HG03521 (cell line): Measurements from ENCODE around the gene PRKCE.
"Not testable (repeated sequence)": the region's sequence is repeated elsewhere in the genome, so short reads cannot be mapped to it uniquely, and the experiment has no call there.

Experiments
- ATAC-seq: cut with Tn5 transposase; IDR thresholded peaks from one replicate; pipeline ENCODE4 v1.9.1; 2021; ENCODE audit warnings: mild to moderate bottlenecking, moderate library complexity; ENCODE audit not compliant: unreplicated experiment

The PRKCE gene

GRCh38 chr2:45855374-45855773 is 203.9 kb downstream of the PRKCE start:
- no peak for ATAC-seq

- no peak for ATAC-seq
These were observed 205.2 kb downstream of the PRKCE start for GRCh38 chr2:45856391-45857274.

- no peak for ATAC-seq
These were observed 205.8 kb downstream of the PRKCE start for GRCh38 chr2:45857275-45857609.

- ATAC-seq = no peak
These were observed 206.5 kb downstream of the PRKCE start for GRCh38 chr2:45857867-45858520.

- not testable (repeated sequence) for ATAC-seq
These were observed 207.4 kb downstream of the PRKCE start for GRCh38 chr2:45858872-45859271.

GRCh38 chr2:45859682-45860081 is 208.2 kb downstream of the PRKCE start:
- no peak for ATAC-seq

- ATAC-seq = peak; percentile 42
These were observed 209.0 kb downstream of the PRKCE start for GRCh38 chr2:45860136-45861121.

- no peak for ATAC-seq
These were observed 211.4 kb downstream of the PRKCE start for GRCh38 chr2:45862843-45863242.

- ATAC-seq = no peak
These were observed 212.6 kb downstream of the PRKCE start for GRCh38 chr2:45864121-45864520.

GRCh38 chr2:45867349-45867748 is 215.9 kb downstream of the PRKCE start:
- ATAC-seq = no peak

- no peak for ATAC-seq
These were observed 216.3 kb downstream of the PRKCE start for GRCh38 chr2:45867800-45868199.

GRCh38 chr2:45869165-45869501 is 217.7 kb downstream of the PRKCE start:
- ATAC-seq = no peak

- no peak for ATAC-seq
These were observed 219.6 kb downstream of the PRKCE start for GRCh38 chr2:45871025-45871424.

GRCh38 chr2:45871541-45871940 is 220.1 kb downstream of the PRKCE start:
- ATAC-seq = no peak

GRCh38 chr2:45872211-45872610 is 220.7 kb downstream of the PRKCE start:
- no peak for ATAC-seq

- ATAC-seq = no peak
These were observed 222.9 kb downstream of the PRKCE start for GRCh38 chr2:45874344-45874743.

GRCh38 chr2:45876611-45877010 is 225.1 kb downstream of the PRKCE start:
- ATAC-seq = no peak

- ATAC-seq = no peak
These were observed 227.9 kb downstream of the PRKCE start for GRCh38 chr2:45879406-45879805.

- ATAC-seq = no peak
These were observed 228.5 kb downstream of the PRKCE start for GRCh38 chr2:45879936-45880335.

- ATAC-seq = no peak
These were observed 230.6 kb downstream of the PRKCE start for GRCh38 chr2:45881970-45882581.
